CD4-positive, alpha-beta T cell (primary cell): Measurements from ENCODE around the gene CDC14B. TPM values are rescaled to one million over a fixed set of nuclear protein-coding genes. Genes with fewer than 3 reads are reported as not detected.
"Not testable (repeated sequence)": the region's sequence is repeated elsewhere in the genome, so short reads cannot be mapped to it uniquely, and the experiment has no call there.

ENCODE experiments used
- ATAC-seq: fragments of 200-7000 bp; cut with Tn5 transposase; one replicate; pipeline ENCODE4 v1.10.0; 2022; ENCODE audit warnings: mild to moderate bottlenecking; ENCODE audit not compliant: poor library complexity
- CTCF ChIA-PET: fragments of 350-600 bp; sonication (Branson Sonifier 250); formaldehyde crosslinking; loops from one replicate; lab custom pipeline; 2021; ENCODE audit warnings: antibody characterized with exemption, inconsistent platforms; lab: Charles Lee
- POLR2A ChIA-PET: fragments of 350-600 bp; sonication (Branson Sonifier 250); formaldehyde crosslinking; loops from one replicate; lab custom pipeline; 2021; ENCODE audit warnings: antibody characterized with exemption, inconsistent platforms; lab: Charles Lee
- DNase-seq, 14 experiments: peaks; one replicate each; pipeline ENCODE4 v3.0.0-alpha.2; 2013 to 2020; ENCODE audit warnings: mixed read lengths in 2 of 14
- H3K27ac ChIP-seq, 2 donors: one replicate each; pipeline versions ENCODE4 v1.5.1 to v1.7.0; 2013; ENCODE audit warnings: low read length in 2 of 2, low read depth in 1 of 2, mild to moderate bottlenecking in 1 of 2
- H3K27me3 ChIP-seq, 2 experiments: 1 replicate in 1 of 2; 2 replicates in 1 of 2; pipeline versions ENCODE4 v1.6.1 to v1.7.0; 2013; ENCODE audit warnings: low read length in 2 of 2, control low read depth in 1 of 2, mild to moderate bottlenecking in 1 of 2, moderate library complexity in 1 of 2; ENCODE audit not compliant: insufficient read depth in 2 of 2, control insufficient read depth in 1 of 2
- H3K36me3 ChIP-seq: one replicate; pipeline ENCODE4 v1.6.1; 2013; ENCODE audit warnings: low read length, control low read depth; ENCODE audit not compliant: insufficient read depth
- H3K4me1 ChIP-seq: one replicate; pipeline ENCODE4 v1.6.1; 2013; ENCODE audit warnings: low read length, control low read depth; ENCODE audit not compliant: insufficient read depth
- H3K4me3 ChIP-seq: one replicate; pipeline ENCODE4 v1.5.1; 2013; ENCODE audit warnings: mild to moderate bottlenecking, low read length, moderate library complexity
- H3K9me3 ChIP-seq, 2 experiments: 1 replicate in 1 of 2; 2 replicates in 1 of 2; pipeline versions ENCODE4 v1.6.1 to v1.7.0; 2013; ENCODE audit warnings: low read length in 2 of 2, mild to moderate bottlenecking in 2 of 2, control low read depth in 1 of 2, moderate library complexity in 1 of 2; ENCODE audit not compliant: control insufficient read depth in 1 of 2, insufficient read depth in 1 of 2
- H3K27ac Mint-ChIP-seq: one replicate; pipeline ENCODE4 v1.8.0; 2020; ENCODE audit warnings: mixed read lengths
- H3K27me3 Mint-ChIP-seq: one replicate; pipeline ENCODE4 v1.8.0; 2021; ENCODE audit warnings: mixed read lengths
- H3K36me3 Mint-ChIP-seq: one replicate; pipeline ENCODE4 v1.8.0; 2021; ENCODE audit warnings: low read depth, mixed read lengths
- H3K4me1 Mint-ChIP-seq: one replicate; pipeline ENCODE4 v1.8.0; 2021; ENCODE audit warnings: low read depth, mixed read lengths
- H3K4me3 Mint-ChIP-seq: one replicate; pipeline ENCODE4 v1.8.0; 2020; ENCODE audit warnings: mild to moderate bottlenecking, mixed read lengths
- H3K9me3 Mint-ChIP-seq: one replicate; pipeline ENCODE4 v1.8.0; 2020; ENCODE audit warnings: mixed read lengths
- CTCF ChIP-seq: fragments of 200-600 bp; IDR thresholded peaks from one replicate; pipeline ENCODE4 v1.8.0; 2022; ENCODE audit warnings: antibody characterized with exemption, mild to moderate bottlenecking
- intact Hi-C, 2 experiments: fragments of 100-400 bp; cut with DNase I in 1 of 2; cut with micrococcal nuclease in 1 of 2; formaldehyde crosslinking; loops; one replicate each; pipeline versions ENCODE4 v1.15.1 to v1.9.0; 2023 to 2025; cut with DNase I, micrococcal nuclease
- total RNA-seq, 174 experiments: library from RNA in 2 of 174; stranded (reverse) in 2 of 174; gene quantifications; one replicate each; pipeline ENCODE4 v1.2.3 and lab custom pipeline; 2021 to 2026

CDC14B gene
- total RNA-seq, 2 experiments from 2014 or later = 3.5 TPM

DNA sequence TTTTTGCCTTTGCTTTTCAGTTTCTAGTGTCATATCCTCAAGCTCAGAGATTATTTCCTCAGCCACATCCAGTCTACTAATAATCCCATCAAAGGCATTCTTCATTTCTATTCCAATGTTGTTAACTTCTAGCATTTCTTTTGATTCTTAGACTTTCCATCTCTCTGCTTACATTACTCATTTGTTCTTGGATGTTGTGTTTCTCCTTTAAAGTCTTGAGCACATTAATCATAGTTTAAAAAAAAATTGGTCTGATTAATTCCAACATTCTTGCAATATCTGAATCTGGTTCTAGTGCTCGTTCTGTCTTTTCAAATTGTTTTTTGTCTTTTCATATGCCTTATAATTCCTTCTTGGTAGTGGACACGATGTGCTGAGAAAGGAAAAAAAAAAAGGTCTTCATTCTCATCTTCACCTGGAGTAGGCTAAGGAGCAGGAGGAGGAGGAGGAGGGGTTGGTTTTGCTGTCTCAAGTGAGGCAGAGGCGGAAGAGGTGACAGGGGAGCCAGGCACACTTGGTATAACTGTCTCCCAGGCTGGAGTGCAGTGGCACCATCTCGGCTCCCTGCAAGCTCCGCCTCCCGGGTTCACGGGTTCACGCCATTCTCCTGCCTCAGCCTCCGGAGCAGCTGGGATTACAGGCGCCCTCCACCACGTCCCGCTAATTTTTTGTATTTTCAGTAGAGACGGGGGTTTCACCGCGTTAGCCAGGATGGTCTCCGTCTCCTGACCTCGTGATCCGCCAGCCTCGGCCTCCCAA is 19.1 kb upstream of the CDC14B start:
- ChIA-PET POLR2A (no interaction called here), CTCF (no interaction called here)
- H3K4me3 ChIP-seq = no peak overlapping the region
- no peaks in the 10 kb centered on the region for H3K27me3 ChIP-seq
- Mint-ChIP-seq H3K4me3 (no peak overlapping the region), H3K36me3 (peaks cover 8% of the 10 kb centered on the region), H3K27me3 (peaks cover 11% of the 10 kb centered on the region), H3K27ac (no peak overlapping the region), H3K9me3 (no peaks in the 10 kb centered on the region), H3K4me1 (no peaks in the 10 kb centered on the region)
- intact Hi-C loops = no loop called here
- DNase-seq = no peak
- no peak overlapping the region for H3K27ac ChIP-seq
- peaks cover 2% of the 10 kb centered on the region for H3K36me3 ChIP-seq
- ATAC-seq = no peak
- TF ChIP-seq CTCF = no peak
- no peaks in the 10 kb centered on the region for H3K9me3 ChIP-seq
- H3K4me1 ChIP-seq = no peaks in the 10 kb centered on the region

- Mint-ChIP-seq H3K27ac (no peak overlapping the region), H3K4me3 (no peak overlapping the region), H3K27me3 (peaks cover 23% of the 10 kb centered on the region), H3K4me1 (no peaks in the 10 kb centered on the region), H3K9me3 (no peaks in the 10 kb centered on the region), H3K36me3 (no peaks in the 10 kb centered on the region)
- H3K27me3 ChIP-seq = no peaks in the 10 kb centered on the region
- DNase-seq = no peak
- H3K36me3 ChIP-seq = no peaks in the 10 kb centered on the region
- H3K9me3 ChIP-seq = no peaks in the 10 kb centered on the region
- no peak for TF ChIP-seq CTCF
- POLR2A ChIA-PET = no interaction called here
- no peak overlapping the region for H3K4me3 ChIP-seq
- intact Hi-C loops = no loop called here
- CTCF ChIA-PET = no interaction called here
- no peak for ATAC-seq
- no peak overlapping the region for H3K27ac ChIP-seq
- no peaks in the 10 kb centered on the region for H3K4me1 ChIP-seq
These were observed 16.7 kb upstream of the CDC14B start for GRCh38 chr9:96636368-96636767.

DNA sequence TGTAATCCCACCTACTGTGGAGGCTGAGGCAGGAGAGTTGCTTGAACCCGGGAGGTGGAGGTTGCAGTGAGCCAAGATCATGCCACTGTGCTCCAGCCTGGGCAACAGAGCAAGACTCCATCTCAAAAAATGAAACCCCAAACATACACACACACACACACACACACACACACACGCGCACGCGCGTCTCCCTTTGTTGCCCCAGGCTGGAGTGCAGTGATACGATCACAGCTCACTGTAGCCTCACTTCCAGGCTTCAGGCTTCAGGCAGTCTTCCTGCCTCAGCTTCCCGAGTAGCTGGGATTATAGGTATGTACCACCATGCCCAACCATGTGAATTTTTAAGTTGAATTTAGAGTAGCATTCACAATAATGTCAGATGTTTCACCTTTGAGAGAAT is 13.9 kb upstream of the CDC14B start:
- not testable (repeated sequence) for H3K9me3 ChIP-seq

DNA sequence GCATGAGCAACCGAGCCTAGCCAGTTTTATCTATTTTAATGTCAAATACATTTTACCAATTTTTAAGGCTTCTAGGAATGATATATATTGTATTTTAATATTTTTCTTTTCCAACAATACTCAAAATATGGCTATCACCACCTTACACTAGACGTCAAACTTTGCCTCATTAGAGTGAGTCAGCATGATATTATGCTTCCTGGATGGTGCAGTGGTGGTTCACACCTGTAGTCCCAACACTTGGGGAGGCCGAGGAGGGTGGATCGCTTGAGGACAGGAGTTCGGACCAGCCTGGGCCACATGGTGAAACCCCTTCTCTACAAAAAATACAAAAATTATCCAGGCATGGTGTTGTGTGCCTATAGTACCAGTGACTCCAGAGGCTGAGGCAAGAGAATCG is 7.3 kb upstream of the CDC14B start:
- DNase-seq (no peak), ATAC-seq (no peak)
- intact Hi-C loops = no loop called here
- Histone ChIP-seq H3K36me3 (no peaks in the 10 kb centered on the region), H3K4me1 (no peaks in the 10 kb centered on the region), H3K9me3 (no peaks in the 10 kb centered on the region), H3K27ac (no peak overlapping the region), H3K4me3 (no peak overlapping the region), H3K27me3 (peaks cover 0 to 9% of the 10 kb centered on the region in 2 experiments)
- POLR2A ChIA-PET = no interaction called here
- no peak for TF ChIP-seq CTCF
- Mint-ChIP-seq H3K27me3 (peaks cover 33% of the 10 kb centered on the region), H3K4me1 (no peaks in the 10 kb centered on the region), H3K4me3 (no peak overlapping the region), H3K9me3 (no peaks in the 10 kb centered on the region), H3K36me3 (no peaks in the 10 kb centered on the region), H3K27ac (no peak overlapping the region)
- CTCF ChIA-PET = no interaction called here

More for the DNA sequence above, 13.9 kb upstream of the CDC14B start:
- H3K27me3 Mint-ChIP-seq = peaks cover 29% of the 10 kb centered on the region
- CTCF ChIA-PET, H3K9me3 Mint-ChIP-seq, H3K36me3 Mint-ChIP-seq, DNase-seq, H3K4me1 Mint-ChIP-seq, H3K4me3 ChIP-seq, ATAC-seq, H3K27ac ChIP-seq, H3K4me1 ChIP-seq, POLR2A ChIA-PET, H3K36me3 ChIP-seq, H3K27ac Mint-ChIP-seq, intact Hi-C loops, H3K27me3 ChIP-seq, H3K4me3 Mint-ChIP-seq: not testable (repeated sequence)
